ENCODE measurements around the gene HDAC4.

DNA sequence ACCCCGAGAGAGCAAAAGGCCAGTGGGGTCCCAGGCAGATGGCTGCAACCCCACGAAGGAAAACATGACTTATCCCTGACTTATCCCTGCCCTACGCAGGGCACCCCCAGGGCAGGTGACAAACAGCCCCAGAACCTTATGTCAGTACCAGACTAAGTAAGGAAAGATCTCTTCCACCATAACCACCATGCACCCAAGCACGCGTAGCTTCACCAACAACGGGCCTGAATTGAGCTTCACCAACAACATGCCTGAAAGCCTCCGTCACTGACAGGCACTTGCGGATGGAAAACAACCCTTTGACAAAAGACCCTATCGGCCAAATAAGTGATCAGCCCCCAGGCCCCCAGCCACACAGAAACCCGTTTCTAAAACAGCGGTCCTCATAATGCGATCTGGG lies 34.1 kb downstream of the HDAC4 start:
- TF ChIP-seq, protein P1, sequence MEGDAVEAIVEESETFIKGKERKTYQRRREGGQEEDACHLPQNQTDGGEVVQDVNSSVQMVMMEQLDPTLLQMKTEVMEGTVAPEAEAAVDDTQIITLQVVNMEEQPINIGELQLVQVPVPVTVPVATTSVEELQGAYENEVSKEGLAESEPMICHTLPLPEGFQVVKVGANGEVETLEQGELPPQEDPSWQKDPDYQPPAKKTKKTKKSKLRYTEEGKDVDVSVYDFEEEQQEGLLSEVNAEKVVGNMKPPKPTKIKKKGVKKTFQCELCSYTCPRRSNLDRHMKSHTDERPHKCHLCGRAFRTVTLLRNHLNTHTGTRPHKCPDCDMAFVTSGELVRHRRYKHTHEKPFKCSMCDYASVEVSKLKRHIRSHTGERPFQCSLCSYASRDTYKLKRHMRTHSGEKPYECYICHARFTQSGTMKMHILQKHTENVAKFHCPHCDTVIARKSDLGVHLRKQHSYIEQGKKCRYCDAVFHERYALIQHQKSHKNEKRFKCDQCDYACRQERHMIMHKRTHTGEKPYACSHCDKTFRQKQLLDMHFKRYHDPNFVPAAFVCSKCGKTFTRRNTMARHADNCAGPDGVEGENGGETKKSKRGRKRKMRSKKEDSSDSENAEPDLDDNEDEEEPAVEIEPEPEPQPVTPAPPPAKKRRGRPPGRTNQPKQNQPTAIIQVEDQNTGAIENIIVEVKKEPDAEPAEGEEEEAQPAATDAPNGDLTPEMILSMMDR (IDR thresholded peaks at IDR 0.05 in 2 of 3, conservative IDR thresholded peaks at IDR 0.05 in 1 of 3; ENCODE audit: control insufficient read depth in 2 of 3, extremely low read depth in 1 of 3, insufficient read depth in 1 of 3, low read depth in 3 of 3, low read length in 3 of 3) = no peak
- TF ChIP-seq, protein P2, sequence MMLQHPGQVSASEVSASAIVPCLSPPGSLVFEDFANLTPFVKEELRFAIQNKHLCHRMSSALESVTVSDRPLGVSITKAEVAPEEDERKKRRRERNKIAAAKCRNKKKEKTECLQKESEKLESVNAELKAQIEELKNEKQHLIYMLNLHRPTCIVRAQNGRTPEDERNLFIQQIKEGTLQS (IDR thresholded peaks at IDR 0.05; ENCODE audit: borderline replicate concordance, extremely low read depth, low read depth, low read length) = no peak
- TF ChIP-seq FOXK2 (IDR thresholded peaks at IDR 0.05) (no peak), CREB1 (IDR thresholded peaks at IDR 0.05; ENCODE audit: low read depth) (no peak), GATAD2B (conservative IDR thresholded peaks at IDR 0.05; ENCODE audit: low read depth) (no peak)

Measured in GM12878 (cell line).